Tibial nerve (tissue), 4 donors: ENCODE data around the gene LAMC2.

Source experiments
- EP300 ChIP-seq, 2 donors: sonication (generic); formaldehyde crosslinking; IDR thresholded peaks; one replicate each; pipeline ENCODE4 v1.6.1; 2017; ENCODE audit warnings: antibody characterized with exemption in 2 of 2, mild to moderate bottlenecking in 1 of 2
- POLR2A ChIP-seq, 2 donors: fragments of 450-650 bp; IDR thresholded peaks; one replicate each; pipeline ENCODE4 v1.6.1; 2017; ENCODE audit warnings: antibody characterized with exemption in 2 of 2, mild to moderate bottlenecking in 2 of 2, moderate library complexity in 2 of 2
- TF ChIP-seq, protein P1 (sequence below), 5 experiments: fragments of 200-600 bp in 3 of 5; fragments of 450-650 bp in 2 of 5; sonication (generic) in 3 of 5; IDR thresholded peaks; one replicate each; pipeline ENCODE4 v1.5.1; 2016 to 2019; ENCODE audit warnings: antibody characterized with exemption in 5 of 5, mild to moderate bottlenecking in 3 of 5, moderate library complexity in 2 of 5

DNA sequence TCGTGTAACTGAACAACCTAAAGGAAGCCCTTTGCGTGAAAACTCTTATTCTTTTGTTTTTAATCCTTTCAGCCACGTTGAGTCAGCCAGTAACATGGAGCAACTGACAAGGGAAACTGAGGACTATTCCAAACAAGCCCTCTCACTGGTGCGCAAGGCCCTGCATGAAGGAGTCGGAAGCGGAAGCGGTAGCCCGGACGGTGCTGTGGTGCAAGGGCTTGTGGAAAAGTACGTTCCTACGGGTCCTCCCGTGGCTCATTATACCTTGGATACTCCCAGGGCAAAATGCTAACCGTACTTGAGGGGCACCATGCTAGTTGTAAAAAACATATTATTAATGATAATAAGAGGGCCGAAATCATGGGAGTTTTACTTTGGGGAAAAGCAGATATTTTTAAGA, 49.4 kb downstream of the LAMC2 start:
- TF ChIP-seq POLR2A (IDR thresholded peaks at IDR 0.05) (no peak), EP300 (IDR thresholded peaks at IDR 0.05) (no peak)
- TF ChIP-seq, protein P1, sequence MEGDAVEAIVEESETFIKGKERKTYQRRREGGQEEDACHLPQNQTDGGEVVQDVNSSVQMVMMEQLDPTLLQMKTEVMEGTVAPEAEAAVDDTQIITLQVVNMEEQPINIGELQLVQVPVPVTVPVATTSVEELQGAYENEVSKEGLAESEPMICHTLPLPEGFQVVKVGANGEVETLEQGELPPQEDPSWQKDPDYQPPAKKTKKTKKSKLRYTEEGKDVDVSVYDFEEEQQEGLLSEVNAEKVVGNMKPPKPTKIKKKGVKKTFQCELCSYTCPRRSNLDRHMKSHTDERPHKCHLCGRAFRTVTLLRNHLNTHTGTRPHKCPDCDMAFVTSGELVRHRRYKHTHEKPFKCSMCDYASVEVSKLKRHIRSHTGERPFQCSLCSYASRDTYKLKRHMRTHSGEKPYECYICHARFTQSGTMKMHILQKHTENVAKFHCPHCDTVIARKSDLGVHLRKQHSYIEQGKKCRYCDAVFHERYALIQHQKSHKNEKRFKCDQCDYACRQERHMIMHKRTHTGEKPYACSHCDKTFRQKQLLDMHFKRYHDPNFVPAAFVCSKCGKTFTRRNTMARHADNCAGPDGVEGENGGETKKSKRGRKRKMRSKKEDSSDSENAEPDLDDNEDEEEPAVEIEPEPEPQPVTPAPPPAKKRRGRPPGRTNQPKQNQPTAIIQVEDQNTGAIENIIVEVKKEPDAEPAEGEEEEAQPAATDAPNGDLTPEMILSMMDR (IDR thresholded peaks at IDR 0.05) = no peak
